ENCODE measurements around the gene TGFBR2. TPM values are rescaled to one million over a fixed set of nuclear protein-coding genes. Genes with fewer than 3 reads are reported as not detected.
A peak's percentile ranks its signal among the peaks of the same experiment; 100 is the strongest.

TGFBR2 gene
- total and polyA plus RNA-seq, 5 experiments from 2014 or later, result 128 to 268 (median 226) TPM

DNA sequence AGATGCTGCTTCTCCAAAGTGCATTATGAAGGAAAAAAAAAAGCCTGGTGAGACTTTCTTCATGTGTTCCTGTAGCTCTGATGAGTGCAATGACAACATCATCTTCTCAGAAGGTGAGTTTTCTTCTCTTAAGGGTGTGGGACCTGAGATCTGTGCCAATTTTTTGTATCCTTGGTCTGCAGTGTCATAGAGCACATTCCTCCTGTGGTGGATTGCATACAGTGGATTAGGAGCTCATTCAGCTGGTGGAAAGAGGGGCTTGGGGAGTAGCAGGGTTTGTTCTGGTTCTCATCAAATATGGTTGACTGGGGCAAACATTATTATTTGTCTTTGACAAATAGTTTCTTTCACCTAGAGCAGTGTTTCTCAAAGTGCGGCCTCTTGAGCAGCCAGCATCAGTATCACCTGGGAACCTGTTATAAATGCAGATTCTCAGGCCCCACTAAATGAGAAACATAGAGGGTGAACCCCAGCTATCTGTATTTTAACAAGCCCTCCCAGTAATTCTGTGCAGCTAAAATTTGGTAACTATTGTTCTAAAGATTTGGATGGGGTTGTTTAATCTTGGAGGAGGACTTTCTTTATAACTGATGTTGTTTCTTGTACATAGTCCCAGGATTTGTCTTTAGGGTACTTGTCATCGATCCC lies 44.1 kb downstream of the TGFBR2 start:
- Mint-ChIP-seq H3K4me1 (peaks cover 53 to 98% (median 98%) of the 10 kb centered on the region in 4 donors), H3K27me3 (no peaks in the 10 kb centered on the region), H3K4me3 (peak overlapping the region in 9 of 10 donors; percentile 9 to 75 (median 68)), H3K27ac (peak overlapping the region; percentile 71 to 100 (median 98)), H3K36me3 (peaks cover 48 to 97% (median 88%) of the 10 kb centered on the region in 3 donors), H3K9me3 (no peaks in the 10 kb centered on the region)
- POLR2A ChIA-PET, result interaction anchor here (0.7 to 17.8 kb wide), 11 partner anchors 6 to 318 kb away, joined by 3 to 307 read pairs (median 6); partner anchors contain the start of gene TGFBR2
- no peak for DNase-seq
- ATAC-seq, result no peak

DNA sequence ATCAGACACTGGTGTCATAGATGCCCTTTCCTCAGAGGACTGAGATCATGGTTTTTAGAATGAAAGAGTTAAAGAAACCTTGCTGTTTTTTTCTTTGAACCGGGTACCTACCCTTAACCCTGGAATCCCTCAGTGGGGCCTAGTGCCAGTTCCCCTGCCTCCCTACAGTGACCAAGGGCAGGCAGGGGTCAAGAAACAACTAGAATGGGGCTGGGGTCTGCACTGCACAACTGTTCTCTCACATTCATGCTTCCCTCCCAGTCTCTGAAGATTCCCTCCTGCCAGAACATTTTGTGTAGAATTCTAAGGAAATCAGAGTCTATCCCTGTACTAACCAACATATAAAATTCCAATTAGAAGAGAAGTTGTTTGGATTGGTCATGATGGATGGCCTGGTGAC lies 47.9 kb downstream of the TGFBR2 start:
- DNase-seq (no peak), ATAC-seq (no peak)
- Mint-ChIP-seq H3K27ac (peak overlapping the region; percentile 94 to 100 (median 98)), H3K9me3 (no peaks in the 10 kb centered on the region), H3K27me3 (no peaks in the 10 kb centered on the region), H3K36me3 (peaks cover 39 to 92% (median 87%) of the 10 kb centered on the region in 3 donors), H3K4me1 (peaks cover 53 to 100% (median 100%) of the 10 kb centered on the region in 4 donors), H3K4me3 (peak overlapping the region; percentile 57 to 84 (median 76))
- POLR2A ChIA-PET, result interaction anchor here (1.4 to 10.0 kb wide), 9 partner anchors 12 to 878 kb away, joined by 3 to 315 read pairs (median 22); partner anchors contain the start of genes STT3B and TGFBR2

DNA sequence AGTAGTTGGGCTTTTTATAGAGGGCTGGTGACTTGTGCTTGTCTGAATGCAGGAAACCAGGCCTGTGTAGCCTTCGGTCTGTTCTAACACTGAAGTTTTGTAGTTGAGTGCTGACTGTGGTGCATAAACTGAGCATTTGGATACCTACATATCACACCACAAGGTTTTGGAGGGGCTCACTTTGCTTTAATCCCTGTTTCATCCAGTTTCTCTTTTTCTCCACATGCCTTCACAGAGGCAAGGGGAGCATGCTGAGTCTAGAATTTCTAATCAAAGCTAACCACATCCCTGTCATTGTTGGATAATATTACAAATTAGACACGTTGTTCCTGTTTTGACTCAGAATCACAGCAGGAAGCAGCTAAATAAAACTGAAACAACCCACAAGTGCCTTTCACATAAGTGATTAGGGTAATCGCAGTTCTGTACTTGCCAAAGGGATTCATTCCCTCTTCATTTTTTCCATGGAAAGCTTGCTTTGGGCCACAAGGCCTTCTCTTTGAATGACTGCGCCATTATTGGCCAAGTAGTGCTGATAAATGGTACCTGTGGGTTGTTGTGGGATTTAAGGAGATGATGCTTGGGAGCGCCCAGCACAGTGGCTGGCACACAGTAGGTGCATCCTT lies 48.9 kb downstream of the TGFBR2 start:
- H3K9me3 Mint-ChIP-seq, result no peaks in the 10 kb centered on the region
- H3K27me3 Mint-ChIP-seq, result no peaks in the 10 kb centered on the region
- POLR2A ChIA-PET, result interaction anchor here (0.6 to 10.0 kb wide), 18 partner anchors 13 to 877 kb away, joined by 3 to 315 read pairs (median 6); partner anchors contain the start of genes STT3B and TGFBR2
- H3K36me3 Mint-ChIP-seq, result peaks cover 34 to 86% (median 78%) of the 10 kb centered on the region in 3 donors
- ATAC-seq, result peak; percentile 28 to 45
- H3K27ac Mint-ChIP-seq, result peak overlapping the region; percentile 94 to 100 (median 98)
- peak overlapping the region; percentile 57 to 84 (median 76) for H3K4me3 Mint-ChIP-seq
- DNase-seq, result peak in 5 of 10 donors; percentile 50 to 89 (median 74)
- H3K4me1 Mint-ChIP-seq, result peaks cover 48 to 99% (median 96%) of the 10 kb centered on the region in 4 donors

DNA sequence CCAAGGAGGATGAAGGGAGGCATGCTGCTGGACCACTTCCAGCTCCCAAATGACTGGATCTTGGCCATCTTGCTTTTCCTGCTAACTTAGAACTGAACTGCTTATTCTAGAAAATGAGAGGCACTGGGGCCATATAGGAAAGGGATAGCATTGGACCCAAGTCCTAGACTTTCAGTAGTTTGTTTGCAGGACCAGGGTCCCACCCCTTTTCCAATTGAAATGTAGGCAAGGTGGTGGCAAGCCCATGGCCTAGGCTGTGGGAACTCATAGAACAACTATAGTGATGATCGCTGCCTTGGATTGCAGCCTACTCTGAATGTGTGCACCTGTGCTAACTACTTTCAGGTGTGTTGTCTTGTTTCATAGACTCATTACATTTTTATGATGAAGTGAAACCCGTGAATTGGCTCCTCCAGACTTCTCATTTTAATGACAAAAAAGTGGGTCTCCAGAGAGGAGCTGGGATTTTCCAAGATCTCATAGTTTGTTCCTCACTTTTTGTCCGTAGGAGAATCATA lies 50.3 kb downstream of the TGFBR2 start:
- Mint-ChIP-seq H3K27me3 (no peaks in the 10 kb centered on the region), H3K36me3 (peaks cover 27 to 86% (median 77%) of the 10 kb centered on the region in 3 donors), H3K4me3 (peak overlapping the region in 9 of 10 donors; percentile 57 to 87 (median 72)), H3K9me3 (no peaks in the 10 kb centered on the region), H3K27ac (peak overlapping the region; percentile 94 to 100 (median 98)), H3K4me1 (peaks cover 50 to 99% (median 96%) of the 10 kb centered on the region in 4 donors)
- no peak for DNase-seq
- POLR2A ChIA-PET, result interaction anchor here (1.5 to 10.0 kb wide), 6 partner anchors 12 to 43 kb away, joined by 5 to 315 read pairs (median 126); partner anchors contain the start of gene TGFBR2
- ATAC-seq, result no peak

DNA sequence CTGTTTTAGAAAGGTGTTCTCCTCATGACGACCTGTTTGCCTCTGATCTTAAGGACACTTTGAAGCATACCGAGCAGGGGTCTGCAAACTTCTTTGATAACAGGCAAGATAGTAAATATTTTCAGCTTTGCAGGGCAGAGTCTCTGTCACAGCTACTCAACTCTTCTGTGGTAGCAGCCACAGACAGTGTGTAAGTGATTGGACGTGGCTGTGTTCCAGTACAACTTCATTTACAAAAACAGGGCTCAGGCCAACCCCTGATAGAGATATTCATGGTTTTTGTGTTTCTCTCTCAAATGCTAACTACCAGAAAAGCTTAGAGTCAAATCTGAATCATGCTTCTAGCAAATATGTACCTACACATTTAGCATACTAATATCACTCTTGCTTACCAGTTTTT lies 51.5 kb downstream of the TGFBR2 start:
- peak in 9 of 10 donors; percentile 27 to 90 (median 69) for DNase-seq
- peak overlapping the region; percentile 52 to 94 (median 72) for H3K4me3 Mint-ChIP-seq
- POLR2A ChIA-PET, result interaction anchor here (0.8 to 10.0 kb wide), 17 partner anchors 10 to 875 kb away, joined by 3 to 315 read pairs (median 9); partner anchors contain the start of genes STT3B and TGFBR2
- H3K27me3 Mint-ChIP-seq, result no peaks in the 10 kb centered on the region
- H3K27ac Mint-ChIP-seq, result peak overlapping the region; percentile 94 to 100 (median 98)
- ATAC-seq, result peak; percentile 63 to 67
- H3K4me1 Mint-ChIP-seq, result peaks cover 47 to 99% (median 96%) of the 10 kb centered on the region in 4 donors
- no peaks in the 10 kb centered on the region for H3K9me3 Mint-ChIP-seq
- peaks cover 22 to 86% (median 75%) of the 10 kb centered on the region in 3 donors for H3K36me3 Mint-ChIP-seq

DNA sequence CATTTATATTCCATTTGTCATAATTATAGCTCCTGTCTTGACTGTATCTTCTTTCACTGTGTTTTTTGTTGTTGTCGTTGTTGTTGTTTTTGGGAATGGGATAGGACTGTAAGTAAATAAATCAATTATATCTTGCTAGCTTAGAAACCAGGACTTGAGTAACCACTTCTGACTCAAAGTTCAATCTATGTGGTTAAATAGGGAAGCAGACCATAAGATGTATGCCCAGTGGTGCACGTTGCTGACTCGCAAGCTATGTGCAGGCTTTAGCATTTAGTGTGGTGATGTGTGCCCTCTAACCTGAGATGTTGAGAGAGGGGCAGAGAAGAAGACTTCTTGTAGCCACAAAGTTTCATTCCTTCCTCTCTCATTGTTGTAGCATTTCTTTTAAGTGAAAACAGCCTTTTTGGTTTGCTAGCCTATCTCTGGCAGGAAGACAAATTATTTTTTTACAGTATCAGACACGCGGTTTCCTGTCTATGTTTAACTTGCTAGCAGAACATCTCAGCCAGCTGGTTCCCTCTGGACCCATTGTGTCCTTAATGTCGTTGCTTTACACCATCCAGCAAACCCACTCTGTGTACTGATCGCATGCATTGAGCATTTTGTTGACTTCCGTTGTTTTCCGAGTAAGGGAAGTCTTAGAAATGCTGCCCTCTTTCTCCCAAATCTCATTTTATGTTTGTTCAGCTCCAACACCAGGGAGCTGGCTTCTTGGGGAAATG lies 52.1 kb downstream of the TGFBR2 start:
- H3K4me3 Mint-ChIP-seq, result peak overlapping the region; percentile 52 to 94 (median 72)
- H3K36me3 Mint-ChIP-seq, result peaks cover 22 to 86% (median 70%) of the 10 kb centered on the region in 3 donors
- H3K27me3 Mint-ChIP-seq, result no peaks in the 10 kb centered on the region
- H3K27ac Mint-ChIP-seq, result peak overlapping the region; percentile 94 to 100 (median 98)
- ATAC-seq, result peak; percentile 55 to 66
- peaks cover 51 to 99% (median 96%) of the 10 kb centered on the region in 4 donors for H3K4me1 Mint-ChIP-seq
- no peaks in the 10 kb centered on the region for H3K9me3 Mint-ChIP-seq
- peak in 8 of 10 donors; percentile 41 to 86 (median 76) for DNase-seq
- POLR2A ChIA-PET, result interaction anchor here (0.8 to 10.0 kb wide), 19 partner anchors 10 to 874 kb away, joined by 3 to 315 read pairs (median 7); partner anchors contain the start of genes STT3B and TGFBR2

DNA sequence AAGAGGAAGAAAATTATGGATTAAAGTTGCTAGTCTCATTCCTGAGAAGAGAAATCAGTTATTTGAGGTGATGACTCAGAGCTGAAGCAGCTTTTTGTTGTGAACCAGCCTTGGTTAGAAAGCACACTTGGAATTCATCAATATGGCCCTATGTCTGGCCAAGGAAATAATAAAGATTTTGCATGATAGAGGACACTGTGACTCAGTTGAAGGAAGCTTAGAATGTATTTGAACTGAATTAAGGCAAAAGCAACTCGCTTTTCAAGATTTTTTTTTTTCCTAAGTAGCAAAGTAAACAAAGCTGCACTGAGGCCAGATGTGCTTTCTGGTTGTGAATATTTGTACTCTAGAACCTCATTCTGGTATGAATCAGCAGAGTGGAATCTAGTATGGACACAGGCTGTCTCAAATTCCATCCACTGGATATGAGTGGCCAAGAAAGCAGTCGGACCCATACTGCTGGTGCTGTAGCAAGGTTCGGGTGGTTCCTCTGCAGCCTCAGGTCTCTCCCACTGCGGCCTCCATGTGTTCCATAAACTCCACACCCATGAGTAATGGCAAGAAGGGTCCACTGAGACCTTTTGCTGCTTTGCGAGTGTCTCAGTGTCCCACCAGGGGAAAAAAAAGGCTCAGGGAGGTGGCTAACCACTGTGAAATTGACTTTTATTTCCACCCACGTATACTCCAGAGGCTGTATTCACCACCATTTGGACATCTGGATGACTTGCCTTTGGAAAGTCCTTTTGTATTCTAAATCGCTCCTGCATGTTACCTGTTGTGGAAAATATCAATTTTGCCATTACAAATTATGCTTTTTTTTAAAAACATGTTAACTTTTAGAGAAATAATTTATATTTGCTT lies 53.1 kb downstream of the TGFBR2 start:
- POLR2A ChIA-PET, result interaction anchor here (1.0 to 10.0 kb wide), 14 partner anchors 9 to 305 kb away, joined by 3 to 315 read pairs (median 12); partner anchors contain the start of gene TGFBR2
- peaks cover 52 to 99% (median 96%) of the 10 kb centered on the region in 4 donors for H3K4me1 Mint-ChIP-seq

DNA sequence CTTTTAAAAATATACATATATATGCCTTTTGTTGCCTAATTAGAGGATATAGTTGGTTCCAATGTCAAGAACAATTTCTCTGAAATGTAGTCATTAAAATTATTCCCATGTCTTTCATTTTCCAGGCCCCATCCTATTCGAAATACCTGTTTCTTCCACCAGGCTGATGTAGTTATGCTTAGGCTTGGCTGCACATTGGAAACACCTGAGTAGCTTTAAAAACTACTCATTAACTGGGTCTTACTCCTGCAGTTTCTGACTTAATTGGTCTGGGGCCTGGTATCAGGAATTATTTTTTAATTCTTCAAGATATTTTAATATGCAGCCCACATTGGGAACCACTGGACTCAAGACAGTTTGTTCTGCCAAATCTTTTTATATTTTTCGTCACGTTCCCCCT lies 53.7 kb downstream of the TGFBR2 start:
- Mint-ChIP-seq H3K27ac (peak overlapping the region; percentile 74 to 100 (median 95)), H3K27me3 (no peaks in the 10 kb centered on the region), H3K9me3 (no peaks in the 10 kb centered on the region), H3K4me3 (peak overlapping the region in 5 of 10 donors; percentile 31 to 67 (median 62)), H3K36me3 (peaks cover 17 to 78% (median 54%) of the 10 kb centered on the region in 3 donors), H3K4me1 (peaks cover 50 to 99% (median 96%) of the 10 kb centered on the region in 4 donors)
- ATAC-seq (no peak), DNase-seq (no peak)
- POLR2A ChIA-PET, result interaction anchor here (0.5 to 10.0 kb wide), 5 partner anchors 12 to 47 kb away, joined by 3 to 315 read pairs (median 5); partner anchors contain the start of gene TGFBR2

More for the DNA sequence above, 53.1 kb downstream of the TGFBR2 start:
- Mint-ChIP-seq H3K36me3 (peaks cover 22 to 84% (median 60%) of the 10 kb centered on the region in 3 donors), H3K27me3 (no peaks in the 10 kb centered on the region), H3K27ac (peak overlapping the region; percentile 94 to 100 (median 98)), H3K9me3 (no peaks in the 10 kb centered on the region), H3K4me3 (peak overlapping the region; percentile 52 to 94 (median 72))
- DNase-seq (no peak), ATAC-seq (no peak)

DNA sequence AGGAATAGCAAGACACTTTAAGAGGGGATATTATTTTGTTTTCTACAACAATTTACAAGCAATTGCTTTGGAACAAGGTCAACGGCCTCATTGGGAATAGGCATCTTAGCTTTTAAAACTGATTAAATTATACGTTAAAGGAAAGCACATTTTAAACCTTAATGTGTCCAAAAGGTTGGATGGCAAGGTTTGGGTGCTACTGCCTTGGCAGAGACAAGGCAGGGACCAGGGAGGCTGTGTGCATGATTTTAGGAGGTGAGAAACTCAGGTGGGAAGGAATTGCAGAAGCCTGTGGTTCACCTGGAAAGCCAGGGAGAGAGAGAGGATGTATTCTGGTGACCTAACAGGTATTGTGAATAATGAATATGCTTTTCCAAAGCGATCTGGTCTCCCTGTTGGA lies 54.3 kb downstream of the TGFBR2 start:
- POLR2A ChIA-PET, result interaction anchor here (0.5 to 10.0 kb wide), 5 partner anchors 12 to 47 kb away, joined by 3 to 315 read pairs (median 5); partner anchors contain the start of gene TGFBR2
- Mint-ChIP-seq H3K9me3 (no peaks in the 10 kb centered on the region), H3K27me3 (no peaks in the 10 kb centered on the region), H3K4me1 (peaks cover 47 to 99% (median 96%) of the 10 kb centered on the region in 4 donors), H3K4me3 (peak overlapping the region; percentile 31 to 81 (median 66)), H3K36me3 (peaks cover 15 to 73% (median 49%) of the 10 kb centered on the region in 3 donors), H3K27ac (peak overlapping the region; percentile 83 to 100 (median 95))
- ATAC-seq (no peak), DNase-seq (no peak)

DNA sequence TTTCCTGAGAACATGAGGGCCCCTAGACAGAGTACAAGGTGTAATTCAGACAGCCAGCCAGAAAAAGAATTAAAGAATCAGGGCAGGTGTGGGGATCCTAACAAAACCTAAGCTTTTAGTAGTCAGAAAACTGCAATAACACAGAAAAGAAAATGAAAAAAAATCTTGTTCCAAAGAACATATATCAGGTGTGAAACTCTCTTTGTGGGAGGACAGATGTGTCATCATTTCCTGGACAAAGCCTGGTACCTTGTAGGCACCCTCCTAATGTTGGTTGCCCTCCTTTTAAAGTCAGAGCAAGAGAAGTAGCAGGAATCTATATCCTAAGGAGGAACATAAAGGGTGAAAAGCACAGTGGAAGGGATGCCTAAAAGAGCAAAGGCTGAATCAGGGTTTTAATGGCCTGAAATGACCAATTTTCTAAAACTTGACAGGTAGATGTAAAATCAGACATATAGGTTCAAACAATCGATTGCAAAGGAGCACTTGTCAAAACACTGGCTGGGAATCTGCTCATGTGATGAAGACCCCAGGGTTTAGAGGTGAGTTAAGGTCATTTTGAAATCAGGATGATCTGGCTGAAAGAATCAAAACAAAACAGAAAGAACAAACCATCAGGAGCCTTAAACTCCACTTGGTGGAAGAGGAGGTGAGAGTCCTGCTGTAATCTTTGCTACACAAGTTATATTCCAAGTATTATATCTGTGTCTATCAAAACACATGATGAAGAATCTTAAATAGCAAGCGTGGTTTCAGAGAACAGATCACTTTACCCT lies 54.9 kb downstream of the TGFBR2 start:
- Mint-ChIP-seq H3K9me3 (no peaks in the 10 kb centered on the region), H3K4me3 (peak overlapping the region; percentile 31 to 81 (median 66)), H3K4me1 (peaks cover 45 to 99% (median 95%) of the 10 kb centered on the region in 4 donors), H3K36me3 (peaks cover 12 to 66% (median 43%) of the 10 kb centered on the region in 3 donors), H3K27me3 (no peaks in the 10 kb centered on the region), H3K27ac (peak overlapping the region; percentile 83 to 100 (median 95))
- POLR2A ChIA-PET, result interaction anchor here (1.4 to 10.0 kb wide), 3 partner anchors 11 to 48 kb away, joined by 5 to 315 read pairs (median 307); partner anchors contain the start of gene TGFBR2
- no peak for ATAC-seq
- DNase-seq, result no peak
